GM10266 (cell line): ENCODE data around the gene ANGEL2.

Experiments used
- DNase-seq: peaks from one replicate; pipeline ENCODE4 v3.0.0; 2012; ENCODE audit errors: extremely low spot score
- TF ChIP-seq, protein P1 (sequence below): IDR thresholded peaks from 2 replicates; pipeline ENCODE4 v1.5.1; 2012; ENCODE audit warnings: mild to moderate bottlenecking, low read depth; ENCODE audit not compliant: control insufficient read depth, insufficient read depth; ENCODE audit errors: missing control alignments

Gene ANGEL2

DNA sequence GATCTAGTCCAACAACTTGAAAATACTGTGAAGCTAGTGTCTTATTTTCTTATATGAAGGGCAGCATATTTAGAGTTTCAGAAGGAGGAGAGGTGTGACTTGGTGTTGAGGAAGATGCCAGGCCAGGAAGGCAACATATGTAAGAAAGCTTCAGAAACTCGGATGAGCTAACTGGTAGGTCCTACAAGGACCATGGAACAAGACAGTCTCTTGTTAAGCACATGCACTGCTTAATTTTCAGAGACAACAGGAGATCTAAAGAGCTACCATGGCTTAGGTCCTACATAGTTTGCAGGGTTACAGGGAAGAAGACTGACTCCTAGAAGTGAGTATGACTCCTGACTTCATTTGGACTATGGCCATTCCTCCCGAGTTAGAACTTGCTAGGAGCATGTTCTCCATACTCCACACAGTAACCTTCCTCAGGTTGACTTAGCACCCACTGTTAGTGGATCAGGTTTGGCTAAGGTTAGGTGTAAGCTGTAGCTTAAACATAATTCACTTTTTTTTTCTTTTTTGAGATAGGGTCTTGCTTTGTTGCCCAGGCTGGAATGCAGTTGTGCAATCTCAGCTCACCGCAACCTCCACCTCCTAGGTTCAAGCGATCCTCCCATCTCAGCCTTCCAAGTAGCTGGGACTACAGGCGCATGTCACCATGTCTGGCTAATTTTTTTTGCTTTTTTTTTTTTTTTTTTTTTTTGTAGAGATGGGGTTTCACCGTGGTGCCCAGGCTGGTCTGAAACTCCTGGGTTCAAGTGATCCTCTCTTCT lies 31.0 kb downstream of the ANGEL2 start:
- no peak for DNase-seq
- TF ChIP-seq, protein P1, sequence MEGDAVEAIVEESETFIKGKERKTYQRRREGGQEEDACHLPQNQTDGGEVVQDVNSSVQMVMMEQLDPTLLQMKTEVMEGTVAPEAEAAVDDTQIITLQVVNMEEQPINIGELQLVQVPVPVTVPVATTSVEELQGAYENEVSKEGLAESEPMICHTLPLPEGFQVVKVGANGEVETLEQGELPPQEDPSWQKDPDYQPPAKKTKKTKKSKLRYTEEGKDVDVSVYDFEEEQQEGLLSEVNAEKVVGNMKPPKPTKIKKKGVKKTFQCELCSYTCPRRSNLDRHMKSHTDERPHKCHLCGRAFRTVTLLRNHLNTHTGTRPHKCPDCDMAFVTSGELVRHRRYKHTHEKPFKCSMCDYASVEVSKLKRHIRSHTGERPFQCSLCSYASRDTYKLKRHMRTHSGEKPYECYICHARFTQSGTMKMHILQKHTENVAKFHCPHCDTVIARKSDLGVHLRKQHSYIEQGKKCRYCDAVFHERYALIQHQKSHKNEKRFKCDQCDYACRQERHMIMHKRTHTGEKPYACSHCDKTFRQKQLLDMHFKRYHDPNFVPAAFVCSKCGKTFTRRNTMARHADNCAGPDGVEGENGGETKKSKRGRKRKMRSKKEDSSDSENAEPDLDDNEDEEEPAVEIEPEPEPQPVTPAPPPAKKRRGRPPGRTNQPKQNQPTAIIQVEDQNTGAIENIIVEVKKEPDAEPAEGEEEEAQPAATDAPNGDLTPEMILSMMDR, result no peak

DNA sequence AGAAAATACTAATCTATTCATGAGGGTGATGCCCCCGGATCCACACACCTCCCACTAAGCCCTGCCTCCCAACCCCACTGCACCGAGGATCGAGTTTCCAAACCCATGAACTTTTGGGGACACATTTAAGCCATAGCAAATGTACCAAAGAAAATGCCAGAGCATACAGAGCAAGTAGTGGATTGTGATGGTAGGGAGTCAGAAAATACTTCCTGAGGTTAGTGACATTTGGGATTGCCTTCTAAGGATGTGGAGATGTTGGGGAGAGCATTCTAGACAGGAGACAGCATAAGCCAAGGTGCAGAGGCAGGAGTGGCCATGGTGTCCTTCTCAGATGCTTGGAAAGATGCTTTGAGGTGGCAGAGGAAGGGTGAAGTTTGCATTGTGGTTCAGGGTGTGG lies 32.2 kb downstream of the ANGEL2 start:
- TF ChIP-seq, protein P1, result no peak
- DNase-seq, result no peak

DNA sequence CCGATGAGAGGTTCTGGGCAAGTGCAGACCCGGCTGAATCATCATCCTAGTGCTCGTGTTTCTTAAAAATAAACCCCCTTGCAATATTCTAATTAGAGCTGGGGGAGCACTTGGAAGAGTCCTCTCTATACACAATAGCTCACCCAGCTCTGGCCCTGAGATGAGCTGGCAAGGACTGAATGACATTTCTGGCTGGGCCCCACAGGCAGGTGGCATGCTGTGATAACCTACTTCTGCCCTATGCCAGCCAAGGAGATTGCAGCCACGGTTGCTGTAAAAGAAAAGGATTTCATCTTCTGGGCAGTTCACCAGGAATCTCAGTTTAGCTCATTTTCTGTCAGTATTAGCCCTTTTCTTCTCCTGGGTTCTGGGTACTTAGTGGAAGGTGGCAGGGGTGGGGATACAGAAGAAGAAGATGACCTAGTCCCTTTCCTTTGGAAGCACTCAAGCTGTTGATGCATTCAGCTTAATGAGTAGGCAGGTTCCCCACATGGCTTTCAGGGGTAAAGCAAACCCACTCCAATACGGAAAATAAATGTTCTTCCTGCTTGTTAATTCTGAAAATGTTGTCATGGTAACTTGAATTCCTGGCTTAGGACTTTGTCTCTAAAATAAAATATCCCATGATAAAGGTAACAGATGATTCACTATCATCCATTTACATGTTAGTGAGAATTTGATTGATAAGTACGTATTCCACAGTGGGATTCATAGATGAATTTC lies 33.1 kb downstream of the ANGEL2 start:
- no peak for DNase-seq
- TF ChIP-seq, protein P1, result no peak

DNA sequence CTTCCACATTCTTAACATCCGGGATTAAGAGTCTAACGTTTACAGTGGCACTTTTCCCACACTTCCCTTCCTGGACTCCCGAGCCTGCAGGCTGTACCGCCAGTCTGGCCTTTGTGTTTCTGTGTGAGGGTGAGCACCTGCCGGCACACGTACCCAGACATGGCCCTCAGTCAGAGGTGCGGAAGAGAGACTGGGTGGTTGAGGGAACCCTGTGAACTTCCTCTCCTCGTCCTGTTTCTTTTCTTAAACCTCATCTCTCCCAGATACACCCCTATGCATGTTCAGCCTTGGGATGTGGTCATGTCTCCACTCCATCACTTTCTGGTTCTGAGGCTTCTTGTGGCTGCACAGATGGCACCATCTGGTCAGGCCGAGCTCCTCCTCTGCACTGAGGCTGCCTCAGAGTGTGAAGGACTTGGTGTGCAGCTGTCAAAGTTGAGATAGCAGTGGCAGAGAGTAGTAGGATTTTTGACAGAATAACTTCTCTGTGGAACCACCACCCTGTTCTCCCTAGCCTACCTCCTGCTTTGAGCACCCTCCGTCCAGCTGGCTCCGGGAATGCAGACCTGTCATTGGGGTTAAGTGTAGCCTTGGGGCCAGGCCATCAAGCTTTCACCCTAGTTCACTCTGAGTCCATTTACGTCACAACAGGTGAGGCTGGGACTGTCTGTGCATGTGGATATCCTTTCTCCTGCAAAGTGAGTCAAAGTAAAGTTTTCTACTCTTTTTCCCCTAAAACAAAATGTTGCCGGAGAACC lies 33.9 kb downstream of the ANGEL2 start:
- TF ChIP-seq, protein P1, result no peak
- peak; percentile 29 for DNase-seq

DNA sequence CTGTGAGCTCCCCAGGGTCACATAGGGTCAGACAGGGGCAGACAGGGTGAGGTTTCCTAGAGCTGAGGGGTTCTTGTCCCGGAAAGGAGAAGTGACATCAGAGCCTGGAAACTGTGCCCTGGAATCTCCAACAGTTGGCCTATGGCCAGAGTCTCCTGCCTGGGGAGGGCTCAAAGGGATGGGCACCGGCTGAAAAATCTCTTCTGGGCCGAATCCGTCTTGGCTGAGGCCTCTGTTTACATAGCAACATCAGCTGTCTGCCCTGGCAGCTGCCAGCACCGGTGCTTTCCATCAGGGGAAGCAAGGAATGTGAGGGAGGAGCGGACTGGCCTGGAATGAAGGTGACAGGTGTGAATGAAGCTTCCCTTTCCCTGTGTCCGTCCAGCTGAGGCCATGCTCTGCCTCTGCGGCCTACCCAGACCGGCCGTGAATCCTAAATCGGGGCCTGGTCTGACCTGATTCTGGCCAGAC lies 34.6 kb downstream of the ANGEL2 start:
- DNase-seq, result no peak
- TF ChIP-seq, protein P1, result no peak

DNA sequence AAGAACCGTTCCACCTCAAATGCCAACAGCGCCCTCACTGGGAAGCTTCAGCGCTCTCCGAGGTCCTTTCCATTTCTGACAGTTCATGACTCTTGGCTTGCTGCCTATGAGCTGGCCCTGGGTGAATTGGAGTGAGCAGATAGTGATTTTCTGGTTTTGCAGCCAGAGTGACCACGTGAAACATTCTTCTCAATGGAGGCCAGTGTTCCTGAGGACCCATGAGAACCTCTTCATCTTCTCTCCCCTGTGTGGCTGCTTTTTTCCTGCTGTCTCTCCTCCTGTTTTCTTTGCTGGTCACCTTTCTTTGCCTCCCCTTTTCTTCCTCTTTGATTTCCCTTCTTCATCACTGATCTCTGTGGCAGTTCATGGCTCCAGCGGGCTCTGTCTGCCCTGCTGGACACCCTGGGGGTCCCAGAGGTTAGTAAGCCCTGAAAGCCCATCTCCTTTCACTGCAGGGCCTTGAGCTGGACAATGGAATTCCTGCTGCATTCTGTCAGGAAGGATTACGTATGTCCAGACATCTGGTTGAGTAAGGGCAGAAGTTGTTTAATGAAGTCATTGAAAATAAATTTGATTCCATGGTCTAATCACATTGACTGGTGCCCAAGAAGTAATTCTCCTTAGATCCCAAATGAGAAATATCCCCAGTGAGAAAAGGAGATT lies 35.4 kb downstream of the ANGEL2 start:
- TF ChIP-seq, protein P1, result peak; percentile 25
- no peak for DNase-seq
